ENCODE results near the gene SERBP1. TPM values are rescaled to one million over a fixed set of nuclear protein-coding genes. Genes with fewer than 3 reads are reported as not detected.

The SERBP1 gene
- total RNA-seq, 1 experiment from 2014 or later, result 325 TPM

DNA sequence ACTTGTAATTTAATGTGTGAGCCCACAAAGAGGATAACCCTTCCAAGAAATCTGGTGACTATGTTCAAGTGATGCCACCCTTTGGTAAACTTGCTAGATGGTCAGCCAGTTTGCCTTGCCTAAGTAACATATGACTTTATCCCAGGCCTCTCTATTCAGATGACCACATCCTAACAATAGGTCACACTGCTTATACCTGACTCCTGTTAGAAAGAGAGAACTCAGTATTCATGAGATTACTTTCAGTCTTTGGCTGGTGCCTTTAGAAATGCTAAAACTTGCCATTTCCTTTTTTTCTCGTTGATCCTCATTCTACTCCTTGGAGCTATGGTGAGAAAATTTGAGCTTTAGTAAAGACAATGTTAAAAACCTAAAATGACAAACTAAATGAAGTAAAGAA is 28.5 kb upstream of the SERBP1 start:
- ChIA-PET RAD21 (ENCODE audit: low non-redundant PET in 1 of 2, low total read pairs in 2 of 2, uncharacterized antibody in 2 of 2, unreplicated experiment in 2 of 2) (no interaction called here), CTCF (no interaction called here), POLR2A (no interaction called here)
- no peak for ATAC-seq
- H3K4me2 ChIP-seq (ENCODE audit: low read length), result no peak overlapping the region
- no peak overlapping the region for H2AFZ ChIP-seq (ENCODE audit: low read depth, low read length, poor library complexity, severe bottlenecking)
- BruUV-seq (replicated peaks), result no TSS peak
- no peaks in the 10 kb centered on the region for H3K27me3 ChIP-seq (ENCODE audit: insufficient read depth, low read length)
- H3K4me1 ChIP-seq (ENCODE audit: control insufficient read depth in 1 of 2, insufficient read depth in 2 of 2, low read length in 2 of 2), result peaks cover 0 to 9% of the 10 kb centered on the region in 2 experiments; a peak in 1 of 4 replicates
- TF ChIP-seq CEBPB (IDR thresholded peaks at IDR 0.05; ENCODE audit: low read depth) (no peak), JUND (IDR thresholded peaks at IDR 0.05) (no peak), EGR1 (IDR thresholded peaks at IDR 0.05; ENCODE audit: low read depth) (no peak), EZH2 (IDR thresholded peaks at IDR 0.05) (no peak), YY1 (IDR thresholded peaks at IDR 0.05; ENCODE audit: extremely low read depth, insufficient replicate concordance, low read depth, low read length) (no peak), POLR2AphosphoS5 (IDR thresholded peaks at IDR 0.05; ENCODE audit: low read depth, low read length) (no peak), CBX3 (IDR thresholded peaks at IDR 0.05; ENCODE audit: low read depth) (no peak), ELF1 (IDR thresholded peaks at IDR 0.05; ENCODE audit: borderline replicate concordance, low read depth) (no peak), EZH2phosphoT487 (IDR thresholded peaks at IDR 0.05; ENCODE audit: borderline replicate concordance) (no peak), TCF7L2 (IDR thresholded peaks at IDR 0.05; ENCODE audit: borderline replicate concordance, extremely low read depth, insufficient read depth, insufficient read length) (no peak), SP1 (IDR thresholded peaks at IDR 0.05; ENCODE audit: low read depth) (no peak), SIN3A (IDR thresholded peaks at IDR 0.05; ENCODE audit: low read depth) (no peak), POLR2A (IDR thresholded peaks at IDR 0.05; ENCODE audit: borderline replicate concordance, extremely low read depth, insufficient read depth, insufficient read length) (no peak)
- TF ChIP-seq, protein P1, sequence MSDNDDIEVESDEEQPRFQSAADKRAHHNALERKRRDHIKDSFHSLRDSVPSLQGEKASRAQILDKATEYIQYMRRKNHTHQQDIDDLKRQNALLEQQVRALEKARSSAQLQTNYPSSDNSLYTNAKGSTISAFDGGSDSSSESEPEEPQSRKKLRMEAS (IDR thresholded peaks at IDR 0.05), result no peak
- TF ChIP-seq, protein P2, sequence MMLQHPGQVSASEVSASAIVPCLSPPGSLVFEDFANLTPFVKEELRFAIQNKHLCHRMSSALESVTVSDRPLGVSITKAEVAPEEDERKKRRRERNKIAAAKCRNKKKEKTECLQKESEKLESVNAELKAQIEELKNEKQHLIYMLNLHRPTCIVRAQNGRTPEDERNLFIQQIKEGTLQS (IDR thresholded peaks at IDR 0.05), result no peak
- TF ChIP-seq, protein P3, sequence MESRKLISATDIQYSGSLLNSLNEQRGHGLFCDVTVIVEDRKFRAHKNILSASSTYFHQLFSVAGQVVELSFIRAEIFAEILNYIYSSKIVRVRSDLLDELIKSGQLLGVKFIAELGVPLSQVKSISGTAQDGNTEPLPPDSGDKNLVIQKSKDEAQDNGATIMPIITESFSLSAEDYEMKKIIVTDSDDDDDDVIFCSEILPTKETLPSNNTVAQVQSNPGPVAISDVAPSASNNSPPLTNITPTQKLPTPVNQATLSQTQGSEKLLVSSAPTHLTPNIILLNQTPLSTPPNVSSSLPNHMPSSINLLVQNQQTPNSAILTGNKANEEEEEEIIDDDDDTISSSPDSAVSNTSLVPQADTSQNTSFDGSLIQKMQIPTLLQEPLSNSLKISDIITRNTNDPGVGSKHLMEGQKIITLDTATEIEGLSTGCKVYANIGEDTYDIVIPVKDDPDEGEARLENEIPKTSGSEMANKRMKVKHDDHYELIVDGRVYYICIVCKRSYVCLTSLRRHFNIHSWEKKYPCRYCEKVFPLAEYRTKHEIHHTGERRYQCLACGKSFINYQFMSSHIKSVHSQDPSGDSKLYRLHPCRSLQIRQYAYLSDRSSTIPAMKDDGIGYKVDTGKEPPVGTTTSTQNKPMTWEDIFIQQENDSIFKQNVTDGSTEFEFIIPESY (IDR thresholded peaks at IDR 0.05; ENCODE audit: extremely low read depth, insufficient replicate concordance, low read length), result no peak
- TF ChIP-seq, protein P4, sequence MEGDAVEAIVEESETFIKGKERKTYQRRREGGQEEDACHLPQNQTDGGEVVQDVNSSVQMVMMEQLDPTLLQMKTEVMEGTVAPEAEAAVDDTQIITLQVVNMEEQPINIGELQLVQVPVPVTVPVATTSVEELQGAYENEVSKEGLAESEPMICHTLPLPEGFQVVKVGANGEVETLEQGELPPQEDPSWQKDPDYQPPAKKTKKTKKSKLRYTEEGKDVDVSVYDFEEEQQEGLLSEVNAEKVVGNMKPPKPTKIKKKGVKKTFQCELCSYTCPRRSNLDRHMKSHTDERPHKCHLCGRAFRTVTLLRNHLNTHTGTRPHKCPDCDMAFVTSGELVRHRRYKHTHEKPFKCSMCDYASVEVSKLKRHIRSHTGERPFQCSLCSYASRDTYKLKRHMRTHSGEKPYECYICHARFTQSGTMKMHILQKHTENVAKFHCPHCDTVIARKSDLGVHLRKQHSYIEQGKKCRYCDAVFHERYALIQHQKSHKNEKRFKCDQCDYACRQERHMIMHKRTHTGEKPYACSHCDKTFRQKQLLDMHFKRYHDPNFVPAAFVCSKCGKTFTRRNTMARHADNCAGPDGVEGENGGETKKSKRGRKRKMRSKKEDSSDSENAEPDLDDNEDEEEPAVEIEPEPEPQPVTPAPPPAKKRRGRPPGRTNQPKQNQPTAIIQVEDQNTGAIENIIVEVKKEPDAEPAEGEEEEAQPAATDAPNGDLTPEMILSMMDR (IDR thresholded peaks at IDR 0.05 in 2 of 3, conservative IDR thresholded peaks at IDR 0.05 in 1 of 3; ENCODE audit: borderline replicate concordance in 1 of 3, insufficient read depth in 1 of 3, low read depth in 2 of 3, low read length in 2 of 3), result no peak
- no peaks in the 10 kb centered on the region for H3K79me2 ChIP-seq (ENCODE audit: insufficient read depth, low read length)
- no peak overlapping the region for H3K4me3 ChIP-seq (replicated peaks in 1 of 2; ENCODE audit: low read depth in 1 of 2, low read length in 2 of 2)
- H4K20me1 ChIP-seq (ENCODE audit: insufficient read depth), result no peaks in the 10 kb centered on the region
- H3K9me3 ChIP-seq (ENCODE audit: control insufficient read depth in 1 of 2, insufficient read depth in 1 of 2, low read depth in 1 of 2, low read length in 2 of 2), result no peaks in the 10 kb centered on the region
- no peaks in the 10 kb centered on the region for H3K36me3 ChIP-seq (ENCODE audit: control insufficient read depth in 1 of 2, insufficient read depth in 2 of 2, low read length in 2 of 2)
- no peak overlapping the region for H3K9ac ChIP-seq (ENCODE audit: low read length)
- DNase-seq (ENCODE audit: low read depth, low spot score), result no peak
- H3K27ac ChIP-seq (ENCODE audit: low read depth, low read length), result no peak overlapping the region
- intact Hi-C loops (cut with micrococcal nuclease), result no loop called here
- no peaks in the 10 kb centered on the region for H3K9me2 ChIP-seq (ENCODE audit: insufficient read depth)
